Kidney (tissue), 14 donors: ENCODE data around the gene GRAMD2B. TPM values are rescaled to one million over a fixed set of nuclear protein-coding genes. Genes with fewer than 3 reads are reported as not detected.

Experiments used
- DNase-seq, 5 donors: peaks; one replicate each; pipeline ENCODE4 v3.0.0-alpha.2; 2013 to 2020
- FAIRE-seq: peaks from 2 replicates; lab custom pipeline; 2012; peaks lifted over from hg19 to GRCh38; lab: Jason Lieb, UNC
- H3K27ac ChIP-seq, 2 donors: one replicate each; pipeline ENCODE4 v1.7.0; 2013; ENCODE audit warnings: low read depth in 2 of 2, low read length in 2 of 2, inconsistent platforms in 1 of 2
- H3K27me3 ChIP-seq: one replicate; pipeline ENCODE4 v1.7.1; 2013; ENCODE audit warnings: low read length, inconsistent platforms; ENCODE audit not compliant: control insufficient read depth, insufficient read depth
- H3K36me3 ChIP-seq, 3 donors: one replicate each; pipeline versions ENCODE4 v1.7.0 to v1.7.1; 2013; ENCODE audit warnings: low read length in 3 of 3, control low read depth in 1 of 3, inconsistent platforms in 1 of 3; ENCODE audit not compliant: insufficient read depth in 3 of 3, control insufficient read depth in 2 of 3
- H3K4me1 ChIP-seq, 3 donors: one replicate each; pipeline versions ENCODE4 v1.7.0 to v1.7.1; 2013; ENCODE audit warnings: low read length in 3 of 3, inconsistent platforms in 1 of 3, low read depth in 1 of 3; ENCODE audit not compliant: control insufficient read depth in 2 of 3, insufficient read depth in 2 of 3
- H3K4me3 ChIP-seq, 3 donors: one replicate each; pipeline versions ENCODE4 v1.7.0 to v1.8.1; 2013; ENCODE audit warnings: low read length in 3 of 3, control low read depth in 1 of 3, inconsistent platforms in 1 of 3
- H3K9ac ChIP-seq, 3 donors: one replicate each; pipeline versions ENCODE4 v1.7.0 to v1.7.1; 2013; ENCODE audit warnings: low read length in 3 of 3, control low read depth in 1 of 3, inconsistent platforms in 1 of 3
- H3K9me3 ChIP-seq, 3 donors: one replicate each; pipeline versions ENCODE4 v1.7.0 to v1.7.1; 2013; ENCODE audit warnings: low read length in 3 of 3, control low read depth in 1 of 3, inconsistent platforms in 1 of 3; ENCODE audit not compliant: control insufficient read depth in 2 of 3, insufficient read depth in 1 of 3
- intact Hi-C: fragments of 100-400 bp; cut with DNase I; formaldehyde crosslinking; loops from one replicate; pipeline ENCODE4 v1.11.1; 2022
- polyA plus RNA-seq: library from polyadenylated mRNA; stranded (reverse); fragments of 350-450 nt; fragmentation: Illumina TruSeq; extraction: RNeasy Lipid Tissue Mini Kit (QIAGEN cat#74804); gene quantifications from one replicate; pipeline ENCODE4 v1.2.3, GENCODE V29; 2014; ENCODE audit warnings: low read depth, low replicate concordance; ENCODE audit not compliant: insufficient read depth
- total RNA-seq: library from RNA; stranded (reverse); fragmentation: NEBNext Ultra II Directional; extraction: Animal tissue kit (Norgen Biotek cat#: 25700); gene quantifications from one replicate; pipeline ENCODE4 v1.2.1, GENCODE V29; 2021
- TF ChIP-seq, protein P1 (sequence below): IDR thresholded peaks from 3 replicates; pipeline ENCODE4 v1.5.1; 2012; ENCODE audit warnings: mild to moderate bottlenecking, moderate library complexity, borderline replicate concordance; ENCODE audit not compliant: insufficient read depth; ENCODE audit errors: extremely low read depth
- donor health status: control.
- donor health status: control.
- donor health status: control.
- donor health status: control.
- donor health status: control.
- donor health status: DM: yes; HTN: yes; CAD: no.
- donor health status: Normal renal cell carcinoma (clear cell type).

Gene GRAMD2B
- total and polyA plus RNA-seq, 2 donors from 2014 or later, result 18.4 to 38.5 TPM

DNA sequence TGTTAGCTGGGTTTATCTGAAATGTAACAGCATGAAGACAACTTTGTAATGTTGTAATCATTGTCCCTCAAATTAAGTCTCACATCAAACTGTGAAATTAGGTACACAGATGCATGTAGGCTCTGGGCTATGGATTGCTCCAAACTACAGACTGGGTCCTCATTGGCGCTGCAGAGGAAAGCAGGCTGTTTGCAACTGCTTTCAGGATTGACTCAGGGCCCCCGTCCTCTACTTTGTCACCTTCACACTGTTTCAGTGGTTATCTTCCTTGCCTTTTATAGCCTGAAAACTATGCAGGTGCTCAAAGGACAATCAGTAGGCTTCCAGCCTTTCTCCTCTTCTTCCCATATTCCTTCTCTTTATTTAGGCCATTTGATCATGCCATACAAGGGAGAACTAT lies 18.0 kb downstream of the GRAMD2B start:
- no peak overlapping the region for H3K4me3 ChIP-seq
- DNase-seq, result no peak
- no peaks in the 10 kb centered on the region for H3K27me3 ChIP-seq
- H3K36me3 ChIP-seq, result peaks cover 0 to 8% (median 0%) of the 10 kb centered on the region in 3 donors
- no peaks in the 10 kb centered on the region for H3K4me1 ChIP-seq
- H3K27ac ChIP-seq, result no peak overlapping the region
- no peaks in the 10 kb centered on the region for H3K9me3 ChIP-seq
- FAIRE-seq, result no peak
- TF ChIP-seq, protein P1, sequence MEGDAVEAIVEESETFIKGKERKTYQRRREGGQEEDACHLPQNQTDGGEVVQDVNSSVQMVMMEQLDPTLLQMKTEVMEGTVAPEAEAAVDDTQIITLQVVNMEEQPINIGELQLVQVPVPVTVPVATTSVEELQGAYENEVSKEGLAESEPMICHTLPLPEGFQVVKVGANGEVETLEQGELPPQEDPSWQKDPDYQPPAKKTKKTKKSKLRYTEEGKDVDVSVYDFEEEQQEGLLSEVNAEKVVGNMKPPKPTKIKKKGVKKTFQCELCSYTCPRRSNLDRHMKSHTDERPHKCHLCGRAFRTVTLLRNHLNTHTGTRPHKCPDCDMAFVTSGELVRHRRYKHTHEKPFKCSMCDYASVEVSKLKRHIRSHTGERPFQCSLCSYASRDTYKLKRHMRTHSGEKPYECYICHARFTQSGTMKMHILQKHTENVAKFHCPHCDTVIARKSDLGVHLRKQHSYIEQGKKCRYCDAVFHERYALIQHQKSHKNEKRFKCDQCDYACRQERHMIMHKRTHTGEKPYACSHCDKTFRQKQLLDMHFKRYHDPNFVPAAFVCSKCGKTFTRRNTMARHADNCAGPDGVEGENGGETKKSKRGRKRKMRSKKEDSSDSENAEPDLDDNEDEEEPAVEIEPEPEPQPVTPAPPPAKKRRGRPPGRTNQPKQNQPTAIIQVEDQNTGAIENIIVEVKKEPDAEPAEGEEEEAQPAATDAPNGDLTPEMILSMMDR, result no peak
- H3K9ac ChIP-seq, result no peak overlapping the region
- intact Hi-C loops, result no loop called here

DNA sequence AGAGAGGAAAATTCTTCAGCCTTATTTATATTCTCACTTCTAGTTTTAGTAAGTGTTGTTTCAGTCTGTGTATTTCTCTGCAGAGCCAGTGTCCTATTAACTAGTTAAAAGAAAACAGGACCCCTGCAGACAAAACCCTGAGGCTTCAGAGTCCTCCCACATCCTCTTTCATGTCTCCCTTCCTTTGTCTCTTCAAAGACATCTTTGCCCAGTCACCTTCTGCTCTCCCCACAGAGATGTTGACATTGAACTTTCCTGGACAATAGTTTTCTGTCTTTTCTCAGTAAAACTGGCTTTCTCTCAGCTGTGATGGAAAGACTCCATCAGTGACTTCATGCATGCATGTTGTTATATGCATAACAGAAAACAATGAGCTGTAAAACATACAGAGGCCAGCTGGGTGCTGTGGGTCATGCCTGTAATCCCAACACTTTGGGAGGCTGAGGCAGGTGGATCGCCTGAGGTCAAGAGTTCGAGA lies 20.2 kb downstream of the GRAMD2B start:
- no peak for DNase-seq
- Histone ChIP-seq H3K9me3 (no peaks in the 10 kb centered on the region), H3K27ac (no peak overlapping the region), H3K27me3 (no peaks in the 10 kb centered on the region), H3K4me3 (no peak overlapping the region), H3K36me3 (peaks cover 0 to 4% (median 3%) of the 10 kb centered on the region in 3 donors), H3K4me1 (no peaks in the 10 kb centered on the region), H3K9ac (no peak overlapping the region)
- intact Hi-C loops, result no loop called here
- no peak for FAIRE-seq
- TF ChIP-seq, protein P1, result no peak

DNA sequence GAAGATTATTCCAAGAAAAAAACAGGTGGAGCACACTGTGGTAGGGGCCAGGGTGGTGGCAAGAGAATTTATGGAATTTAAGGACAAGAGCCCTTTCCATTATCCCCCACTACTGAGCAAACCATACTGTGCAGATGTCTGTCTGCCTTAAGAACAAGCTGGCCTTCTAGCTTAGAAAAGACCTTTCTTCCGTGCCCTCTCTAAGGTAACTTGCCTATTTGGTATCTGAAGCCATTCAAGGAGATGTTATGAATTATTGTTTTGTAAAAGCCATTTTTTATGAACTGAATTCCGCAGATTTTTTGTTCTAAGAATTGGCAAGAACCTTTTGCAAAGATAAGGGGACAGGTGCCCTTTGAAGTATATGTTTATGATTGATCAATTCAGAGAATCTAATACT lies 20.9 kb downstream of the GRAMD2B start:
- TF ChIP-seq, protein P1, result no peak
- peaks cover 0 to 4% (median 4%) of the 10 kb centered on the region in 3 donors for H3K36me3 ChIP-seq
- no peak for DNase-seq
- H3K9ac ChIP-seq, result no peak overlapping the region
- H3K4me1 ChIP-seq, result no peaks in the 10 kb centered on the region
- H3K27me3 ChIP-seq, result no peaks in the 10 kb centered on the region
- H3K9me3 ChIP-seq, result no peaks in the 10 kb centered on the region
- no peak overlapping the region for H3K4me3 ChIP-seq
- intact Hi-C loops, result no loop called here
- H3K27ac ChIP-seq, result no peak overlapping the region
- no peak for FAIRE-seq
